ENCODE results near the gene RARRES2.

- TF ChIP-seq CTCF (conservative IDR thresholded peaks at IDR 0.05; ENCODE audit: low read length) (no peak), EZH2phosphoT487 (IDR thresholded peaks at IDR 0.05; ENCODE audit: borderline replicate concordance, low read depth, low read length) (no peak)
Observed at GRCh38 chr7:150368884-150369747, 27.7 kb upstream of the RARRES2 start.

Data from OCI-LY7 (cell line).